A673 (cell line): ENCODE results near the gene NANOG. TPM values are rescaled to one million over a fixed set of nuclear protein-coding genes. Genes with fewer than 3 reads are reported as not detected.
"Not testable (repeated sequence)": the region's sequence is repeated elsewhere in the genome, so short reads cannot be mapped to it uniquely, and the experiment has no call there.

Experiments
- BruUV-seq: library from RNA; stranded (reverse); fragments of 400-500 nt; replicated peaks from 2 replicates; lab custom pipeline; 2021; lab: Mats Ljungman, UMichigan
- CTCF ChIA-PET: fragments of 300-600 bp; sonication (Branson Sonifier 250); formaldehyde crosslinking; loops from one replicate; lab custom pipeline; 2022; ENCODE audit warnings: antibody characterized with exemption; lab: Charles Lee
- POLR2A ChIA-PET: fragments of 300-600 bp; sonication (Branson Sonifier 250); formaldehyde crosslinking; loops from one replicate; lab custom pipeline; 2022; ENCODE audit warnings: antibody characterized with exemption; ENCODE audit not compliant: low non-redundant PET; lab: Charles Lee
- DNase-seq: peaks from one replicate; pipeline ENCODE4 v3.0.0-alpha.2; 2015; ENCODE audit warnings: low spot score
- H3K27ac ChIP-seq: fragments of 200-600 bp; sonication (generic); 2 replicates; pipeline ENCODE4 v1.5.1; 2016; ENCODE audit warnings: mixed run types, low read depth, mild to moderate bottlenecking, mixed read lengths, antibody characterized with exemption, low read length; ENCODE audit not compliant: poor library complexity, severe bottlenecking
- H3K27me3 ChIP-seq: fragments of 200-600 bp; sonication (generic); replicated peaks from 2 replicates; pipeline ENCODE4 v1.6.1; 2017; ENCODE audit warnings: mixed run types, low read depth, mild to moderate bottlenecking, mixed read lengths, antibody characterized with exemption, low read length; ENCODE audit not compliant: insufficient read depth, poor library complexity
- H3K36me3 ChIP-seq: fragments of 200-600 bp; sonication (generic); 2 replicates; pipeline ENCODE4 v1.6.1; 2016; ENCODE audit warnings: mixed run types, mild to moderate bottlenecking, mixed read lengths, antibody characterized with exemption, low read length; ENCODE audit not compliant: insufficient read depth, poor library complexity, severe bottlenecking
- H3K4me1 ChIP-seq: fragments of 200-600 bp; sonication (generic); 2 replicates; pipeline ENCODE4 v1.6.1; 2017; ENCODE audit warnings: mixed run types, mild to moderate bottlenecking, mixed read lengths, antibody characterized with exemption, low read length; ENCODE audit not compliant: insufficient read depth, poor library complexity, severe bottlenecking
- H3K4me3 ChIP-seq: fragments of 200-600 bp; sonication (generic); 2 replicates; pipeline ENCODE4 v1.5.1; 2016; ENCODE audit warnings: low read depth, mixed run types, mild to moderate bottlenecking, mixed read lengths, low read length; ENCODE audit not compliant: poor library complexity, severe bottlenecking
- H3K9me3 ChIP-seq: fragments of 200-600 bp; sonication (generic); 2 replicates; pipeline ENCODE4 v1.6.1; 2016; ENCODE audit warnings: mixed run types, low read depth, mild to moderate bottlenecking, mixed read lengths, antibody characterized with exemption, low read length; ENCODE audit not compliant: poor library complexity, severe bottlenecking
- CTCF ChIP-seq: fragments of 300-800, 200-600 bp; sonication (generic); conservative IDR thresholded peaks from 2 replicates; pipeline ENCODE4 v1.5.1; 2017; ENCODE audit warnings: low read depth, mild to moderate bottlenecking, antibody characterized with exemption, low read length, moderate library complexity, mixed read lengths
- EZH2 ChIP-seq: fragments of 200-600 bp; sonication (generic); IDR thresholded peaks from 2 replicates; pipeline ENCODE4 v1.6.1; 2017; ENCODE audit warnings: borderline replicate concordance, low read depth, mild to moderate bottlenecking, mixed read lengths, antibody characterized with exemption, low read length; ENCODE audit not compliant: poor library complexity, severe bottlenecking
- intact Hi-C: fragments of 100-400 bp; cut with micrococcal nuclease; formaldehyde crosslinking; loops from one replicate; pipeline ENCODE4 v1.10.0; 2022; ENCODE audit not compliant: unreplicated experiment
- total RNA-seq: library from RNA; stranded (reverse); gene quantifications from 2 replicates; pipeline ENCODE4 v1.2.3, GENCODE V29; 2021

NANOG gene
- total RNA-seq, 1 experiment from 2014 or later, result not detected

- no peak overlapping the region for H3K27ac ChIP-seq
- H3K27me3 ChIP-seq, result no peaks in the 10 kb centered on the region
- DNase-seq, result no peak
- H3K4me3 ChIP-seq, result no peak overlapping the region
- no peak for TF ChIP-seq EZH2
- H3K36me3 ChIP-seq, result no peaks in the 10 kb centered on the region
- no TSS peak for BruUV-seq
- intact Hi-C loops, result no loop called here
- H3K9me3 ChIP-seq, result no peaks in the 10 kb centered on the region
- ChIA-PET POLR2A (no interaction called here), CTCF (no interaction called here)
- H3K4me1 ChIP-seq, result no peaks in the 10 kb centered on the region
Measured at GRCh38 chr12:7749442-7749841, 39.8 kb upstream of the NANOG start.

GRCh38 chr12:7750350-7750749, 38.9 kb upstream of the NANOG start:
- no peak for TF ChIP-seq EZH2
- no peak for TF ChIP-seq CTCF
- ChIA-PET CTCF (no interaction called here), POLR2A (no interaction called here)
- H3K36me3 ChIP-seq, result no peaks in the 10 kb centered on the region
- no peaks in the 10 kb centered on the region for H3K27me3 ChIP-seq
- no TSS peak for BruUV-seq
- H3K4me1 ChIP-seq, result no peaks in the 10 kb centered on the region
- intact Hi-C loops, result no loop called here
- H3K4me3 ChIP-seq, result no peak overlapping the region
- no peak overlapping the region for H3K27ac ChIP-seq
- H3K9me3 ChIP-seq, result no peaks in the 10 kb centered on the region
- no peak for DNase-seq

- H3K27me3 ChIP-seq, result no peaks in the 10 kb centered on the region
- POLR2A ChIA-PET, result no interaction called here
- CTCF ChIA-PET, result no interaction called here
- H3K36me3 ChIP-seq, result no peaks in the 10 kb centered on the region
- no peak overlapping the region for H3K27ac ChIP-seq
- no peaks in the 10 kb centered on the region for H3K9me3 ChIP-seq
- DNase-seq, result no peak
- H3K4me1 ChIP-seq, result no peaks in the 10 kb centered on the region
- no peak overlapping the region for H3K4me3 ChIP-seq
- BruUV-seq, result no TSS peak
- intact Hi-C loops, result no loop called here
- TF ChIP-seq EZH2 (no peak), CTCF (no peak)
Measured at GRCh38 chr12:7751394-7751793, 37.8 kb upstream of the NANOG start.

GRCh38 chr12:7751941-7752922, 37.0 kb upstream of the NANOG start:
- CTCF ChIA-PET, H3K4me1 ChIP-seq, H3K27me3 ChIP-seq, H3K27ac ChIP-seq, H3K9me3 ChIP-seq, intact Hi-C loops, POLR2A ChIA-PET, H3K36me3 ChIP-seq, H3K4me3 ChIP-seq, BruUV-seq, DNase-seq: not testable (repeated sequence)

GRCh38 chr12:7755668-7756067, 33.5 kb upstream of the NANOG start:
- H3K4me3 ChIP-seq, DNase-seq, POLR2A ChIA-PET, H3K9me3 ChIP-seq, BruUV-seq, H3K4me1 ChIP-seq, CTCF ChIA-PET, H3K27me3 ChIP-seq, intact Hi-C loops, H3K27ac ChIP-seq, H3K36me3 ChIP-seq: not testable (repeated sequence)
